Small intestine (tissue), 7 donors: ENCODE data around the gene SEC22B. TPM values are rescaled to one million over a fixed set of nuclear protein-coding genes. Genes with fewer than 3 reads are reported as not detected.
"Not testable (repeated sequence)": the region's sequence is repeated elsewhere in the genome, so short reads cannot be mapped to it uniquely, and the experiment has no call there.

ENCODE experiments used
- DNase-seq, 2 donors: peaks; one replicate each; pipeline versions ENCODE4 v3.0.0 to v3.0.0-alpha.2; 2013
- FAIRE-seq: peaks from 2 replicates; lab custom pipeline; 2012; peaks lifted over from hg19 to GRCh38; lab: Jason Lieb, UNC
- H3K27ac ChIP-seq, 3 donors: one replicate each; pipeline ENCODE4 v1.5.1; 2013; ENCODE audit warnings: low read length in 2 of 3, mild to moderate bottlenecking in 2 of 3, control low read depth in 1 of 3, inconsistent platforms in 1 of 3, low read depth in 1 of 3, moderate library complexity in 1 of 3
- H3K27me3 ChIP-seq, 3 donors: one replicate each; pipeline ENCODE4 v1.6.1; 2013; ENCODE audit warnings: low read length in 3 of 3, inconsistent platforms in 1 of 3; ENCODE audit not compliant: control insufficient read depth in 3 of 3, insufficient read depth in 3 of 3
- H3K36me3 ChIP-seq, 3 donors: one replicate each; pipeline ENCODE4 v1.6.1; 2013; ENCODE audit warnings: low read length in 3 of 3, inconsistent platforms in 1 of 3, low read depth in 1 of 3, mild to moderate bottlenecking in 1 of 3, moderate library complexity in 1 of 3; ENCODE audit not compliant: control insufficient read depth in 3 of 3, insufficient read depth in 2 of 3
- H3K4me1 ChIP-seq, 3 donors: one replicate each; pipeline ENCODE4 v1.6.1; 2013; ENCODE audit warnings: low read length in 2 of 3, inconsistent platforms in 1 of 3, low read depth in 1 of 3, mild to moderate bottlenecking in 1 of 3, moderate library complexity in 1 of 3; ENCODE audit not compliant: control insufficient read depth in 3 of 3, insufficient read depth in 2 of 3
- H3K4me3 ChIP-seq, 3 donors: one replicate each; pipeline ENCODE4 v1.5.1; 2013; ENCODE audit warnings: low read length in 3 of 3, control low read depth in 1 of 3, inconsistent platforms in 1 of 3, low read depth in 1 of 3, mild to moderate bottlenecking in 1 of 3, moderate library complexity in 1 of 3
- H3K9me3 ChIP-seq, 2 donors: one replicate each; pipeline ENCODE4 v1.6.1; 2013; ENCODE audit warnings: low read depth in 1 of 2, low read length in 1 of 2; ENCODE audit not compliant: control insufficient read depth in 2 of 2, insufficient read depth in 1 of 2
- WGBS, 3 donors: extraction: QIAGEN DNeasy Blood & Tissue Kit; methylation state at CpG; one replicate each; pipeline ENCODE4 v1.1.7; 2013; 5-methylcytosine and 5-hydroxymethylcytosine counted together
- polyA plus RNA-seq, 4 donors: library from polyadenylated mRNA; stranded (reverse) in 3 of 4; unstranded in 1 of 4; fragments of 200-250 nt in 3 of 4; fragments of 120-200 nt in 1 of 4; gene quantifications; one replicate each; pipeline versions ENCODE4 v1.2.1 to v1.2.3, GENCODE V29; 2013
- donor health status: healthy with polysubstance abuse.
- donor health status: control.
- donor health status: control.
- donor health status: Bipolar disorder and iron deficiency.
- donor health status: healthy.

SEC22B gene
- polyA plus RNA-seq, 4 donors, result 19.2 to 37.9 (median 19.6) TPM

GRCh38 chr1:120113134-120113533, 63.2 kb downstream of the SEC22B start:
- not testable (repeated sequence) for H3K9me3 ChIP-seq, H3K4me1 ChIP-seq, H3K4me3 ChIP-seq, FAIRE-seq, H3K27me3 ChIP-seq, H3K27ac ChIP-seq, DNase-seq, H3K36me3 ChIP-seq
- WGBS, 3 donors, result 60 to 80% methylated on average over 1 of the region's 3 CpGs; no CpG with 5 or more reads in 1 of the 3 donors

- not testable (repeated sequence) for DNase-seq, FAIRE-seq, H3K9me3 ChIP-seq, H3K4me1 ChIP-seq, H3K27me3 ChIP-seq, H3K4me3 ChIP-seq, H3K36me3 ChIP-seq, H3K27ac ChIP-seq
- WGBS, 3 donors, result 82 to 88% (median 83%) methylated on average over 5 of the region's 5 CpGs
These were observed 64.1 kb downstream of the SEC22B start for GRCh38 chr1:120112212-120112611.

DNA sequence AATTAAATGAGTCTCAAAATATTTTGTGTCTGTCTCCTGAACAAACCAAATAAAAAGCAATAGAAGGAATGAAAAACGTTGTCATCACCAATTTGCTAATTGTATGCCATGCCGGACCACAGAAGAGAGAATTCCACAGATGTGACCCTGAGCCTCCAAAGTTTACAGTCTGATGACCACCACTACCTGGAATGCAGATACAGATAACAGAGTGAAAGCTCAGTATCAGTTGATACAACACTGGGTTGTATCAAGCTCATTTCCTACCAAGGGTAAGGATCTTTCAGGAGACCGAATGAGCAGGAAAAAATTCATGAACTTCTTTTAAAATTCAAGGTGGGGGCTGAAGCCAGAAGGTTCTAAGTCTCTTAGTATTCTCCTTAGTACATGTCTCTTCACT, 64.5 kb downstream of the SEC22B start:
- not testable (repeated sequence) for H3K36me3 ChIP-seq, H3K4me3 ChIP-seq, H3K27me3 ChIP-seq, H3K9me3 ChIP-seq, H3K27ac ChIP-seq, DNase-seq, H3K4me1 ChIP-seq, FAIRE-seq
- no CpG with 5 or more reads among the region's 3 CpGs for WGBS, 3 donors

GRCh38 chr1:120111008-120111407, 65.3 kb downstream of the SEC22B start:
- DNase-seq, H3K27me3 ChIP-seq, H3K36me3 ChIP-seq, H3K27ac ChIP-seq, H3K4me3 ChIP-seq, FAIRE-seq, H3K9me3 ChIP-seq, H3K4me1 ChIP-seq: not testable (repeated sequence)
- WGBS, 3 donors, result 100% methylated on average over 1 of the region's 2 CpGs; no CpG with 5 or more reads in 2 of the 3 donors

DNA sequence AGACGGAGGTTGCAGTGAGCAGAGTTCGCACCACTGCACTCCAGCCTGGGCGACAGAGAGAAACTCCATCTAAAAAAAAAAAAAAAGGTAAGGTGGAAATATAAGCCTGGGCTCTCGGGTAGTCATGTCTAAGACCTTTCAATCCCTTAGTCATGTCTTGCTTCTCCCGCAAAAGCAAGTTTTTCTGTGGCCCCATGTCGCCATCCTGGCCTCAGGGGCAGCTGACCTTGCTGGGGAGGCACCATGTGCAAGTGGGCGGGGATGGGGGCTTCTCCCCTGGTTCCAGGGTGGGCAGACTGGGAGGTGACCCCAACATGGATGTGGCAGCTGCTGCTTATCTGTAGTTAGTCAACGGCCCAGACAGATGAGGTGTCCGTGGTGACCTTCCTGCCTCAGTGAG, 66.7 kb downstream of the SEC22B start:
- H3K36me3 ChIP-seq, H3K4me3 ChIP-seq, H3K27ac ChIP-seq, H3K9me3 ChIP-seq, H3K27me3 ChIP-seq, H3K4me1 ChIP-seq, DNase-seq, FAIRE-seq: not testable (repeated sequence)
- 86 to 96% (median 95%) methylated on average over 6 to 7 of the region's 9 CpGs for WGBS, 3 donors

GRCh38 chr1:120109180-120109579, 67.1 kb downstream of the SEC22B start:
- not testable (repeated sequence) for H3K27me3 ChIP-seq, H3K4me3 ChIP-seq, H3K36me3 ChIP-seq, FAIRE-seq, H3K9me3 ChIP-seq, H3K4me1 ChIP-seq, DNase-seq, H3K27ac ChIP-seq
- WGBS, 3 donors, result 85 to 90% (median 89%) methylated on average over 4 to 9 of the region's 10 CpGs

DNA sequence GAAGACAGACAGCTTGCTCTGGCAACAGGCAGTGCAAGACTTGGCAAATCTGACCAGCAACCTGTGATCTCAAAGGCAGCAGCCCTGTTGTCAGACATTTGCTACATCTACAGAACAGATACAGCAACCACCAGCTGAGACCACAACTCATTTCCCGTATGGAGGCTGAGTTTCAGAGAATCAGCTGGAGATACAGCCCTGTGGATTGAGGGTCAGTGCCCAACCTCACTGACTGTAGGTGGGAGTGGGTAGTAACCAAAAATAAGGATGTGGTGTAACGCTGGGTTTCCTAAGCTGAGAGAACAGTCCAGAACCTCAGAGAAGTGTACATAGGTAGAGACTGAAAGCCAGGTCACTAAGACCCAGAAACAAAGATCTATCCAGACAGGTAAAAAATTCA, 71.0 kb downstream of the SEC22B start:
- H3K36me3 ChIP-seq, H3K27me3 ChIP-seq, DNase-seq, H3K27ac ChIP-seq, H3K9me3 ChIP-seq, H3K4me1 ChIP-seq, H3K4me3 ChIP-seq, FAIRE-seq: not testable (repeated sequence)
- WGBS, 3 donors, result 77 to 80% (median 78%) methylated on average over 1 of the region's 2 CpGs

DNA sequence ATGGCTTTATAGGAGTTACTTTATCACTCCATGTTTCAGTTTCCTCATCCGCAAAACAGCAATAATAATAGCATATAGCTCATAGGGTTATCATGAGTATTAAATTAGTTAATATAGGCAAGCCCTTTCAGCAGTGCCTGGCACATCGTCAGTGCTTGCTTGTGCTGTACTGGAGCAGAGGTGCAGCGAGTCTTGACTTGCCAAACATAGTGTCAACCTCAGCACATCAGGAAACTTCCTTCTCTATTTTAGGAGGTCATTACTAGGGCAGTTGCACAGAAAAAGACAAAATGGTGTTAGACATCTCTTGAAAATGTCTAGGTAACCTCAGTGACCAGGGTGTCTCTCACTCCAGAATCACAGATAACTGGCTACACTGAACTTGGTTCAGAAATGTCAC, 72.6 kb downstream of the SEC22B start:
- H3K4me1 ChIP-seq, DNase-seq, FAIRE-seq, H3K36me3 ChIP-seq, H3K9me3 ChIP-seq, H3K4me3 ChIP-seq, H3K27me3 ChIP-seq, H3K27ac ChIP-seq: not testable (repeated sequence)
- WGBS, 3 donors, result no CpG with 5 or more reads among the region's 3 CpGs

GRCh38 chr1:120101593-120101992, 74.7 kb downstream of the SEC22B start:
- H3K9me3 ChIP-seq, H3K36me3 ChIP-seq, FAIRE-seq, H3K27ac ChIP-seq, H3K4me1 ChIP-seq, DNase-seq, H3K4me3 ChIP-seq, H3K27me3 ChIP-seq: not testable (repeated sequence)
- WGBS, 3 donors, result 83 to 96% methylated on average over 1 of the region's 1 CpG; no CpG with 5 or more reads in 1 of the 3 donors
